HK-2 (cell line): ENCODE data around the gene ACTA2.
"Not testable (repeated sequence)": the region's sequence is repeated elsewhere in the genome, so short reads cannot be mapped to it uniquely, and the experiment has no call there.

Source experiments
- DNase-seq: peaks from one replicate; pipeline ENCODE4 v3.0.0-alpha.2; 2018; ENCODE audit not compliant: unreplicated experiment

Gene ACTA2

DNA sequence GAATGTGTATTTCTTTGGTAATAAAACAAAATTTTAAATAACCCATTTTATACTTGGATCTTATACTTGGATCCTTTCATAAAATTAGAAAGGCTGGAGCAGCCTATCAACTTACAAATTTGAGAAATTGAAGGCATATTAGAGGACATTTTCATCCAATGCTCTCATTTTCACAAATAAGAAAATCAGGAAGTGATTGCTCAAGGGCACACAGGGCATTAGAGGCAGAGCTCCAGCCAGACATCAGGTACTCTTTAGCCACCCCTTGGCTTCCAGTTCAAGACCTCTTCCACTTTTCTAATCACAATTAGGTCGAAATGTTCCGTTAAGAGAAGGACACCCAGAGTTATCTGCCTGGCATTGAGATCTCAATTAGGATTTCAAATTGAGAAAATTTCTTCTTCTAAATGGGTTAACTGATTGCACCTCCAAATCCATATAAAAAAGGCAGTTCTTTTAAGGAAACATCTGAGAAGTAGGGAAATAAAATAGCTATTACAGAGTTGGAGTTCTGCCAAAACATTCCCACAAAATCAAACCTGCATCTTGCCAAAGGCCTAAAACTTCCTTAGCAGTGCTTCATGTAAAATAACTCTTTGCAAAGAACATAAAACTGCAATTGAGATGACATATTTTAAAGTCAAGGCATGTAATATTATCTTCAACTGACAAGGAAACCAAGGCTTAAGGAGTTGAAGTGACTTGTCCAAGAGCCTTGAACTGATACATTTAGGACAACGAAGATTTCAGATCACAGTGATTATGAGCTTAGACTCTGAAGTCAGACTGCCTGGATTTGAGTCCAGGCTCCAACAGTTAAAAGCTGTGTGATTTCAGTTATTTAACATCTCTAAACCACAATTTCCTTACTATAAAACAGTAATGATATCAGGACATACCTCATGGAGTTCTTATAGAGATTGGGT lies 2.4 kb downstream of the ACTA2 start:
- DNase-seq: no peak

DNA sequence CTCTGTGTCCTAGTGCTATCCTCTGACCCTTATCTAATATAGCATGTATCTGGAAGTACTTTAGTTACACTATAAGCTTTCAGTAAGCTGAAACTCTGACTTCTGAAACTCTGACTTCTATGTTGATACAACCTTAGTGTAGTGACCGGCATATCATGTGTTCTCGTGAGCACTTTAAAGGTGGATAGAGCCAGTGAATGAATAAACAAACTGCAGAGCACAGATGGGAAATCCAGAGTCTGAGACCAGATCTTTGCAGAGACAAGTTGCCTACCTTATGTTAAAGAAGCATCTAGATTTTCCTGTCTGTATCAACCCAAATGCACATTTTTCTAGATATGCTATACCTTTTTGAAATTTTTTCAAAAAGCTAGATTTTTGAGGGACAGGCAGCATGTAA lies 3.5 kb downstream of the ACTA2 start:
- no peak for DNase-seq

DNA sequence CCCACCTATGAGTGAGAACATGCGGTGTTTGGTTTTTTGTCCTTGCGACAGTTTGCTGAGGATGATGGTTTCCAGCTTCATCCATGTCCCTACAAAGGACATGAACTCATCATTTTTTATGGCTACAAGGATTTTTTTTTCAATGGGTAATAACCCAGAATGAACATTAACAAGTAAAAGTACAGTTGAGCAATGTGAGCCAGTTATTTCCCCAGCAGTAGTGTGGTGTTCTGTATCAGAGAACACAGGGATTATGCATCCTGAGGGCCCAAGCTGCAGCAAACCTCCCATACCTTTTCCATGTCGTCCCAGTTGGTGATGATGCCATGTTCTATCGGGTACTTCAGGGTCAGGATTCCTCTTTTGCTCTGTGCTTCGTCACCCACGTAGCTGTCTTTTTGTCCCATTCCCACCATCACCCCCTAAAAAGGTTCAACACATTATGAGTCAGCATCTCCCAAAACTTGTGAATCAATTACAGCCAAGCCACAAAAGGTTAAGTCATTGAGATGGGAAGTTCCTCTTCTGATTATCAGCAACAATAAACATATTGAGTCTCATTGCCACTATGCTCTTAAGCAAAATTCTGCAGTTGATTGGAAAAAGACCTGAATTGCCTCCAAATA lies 5.5 kb downstream of the ACTA2 start:
- DNase-seq: no peak

DNA sequence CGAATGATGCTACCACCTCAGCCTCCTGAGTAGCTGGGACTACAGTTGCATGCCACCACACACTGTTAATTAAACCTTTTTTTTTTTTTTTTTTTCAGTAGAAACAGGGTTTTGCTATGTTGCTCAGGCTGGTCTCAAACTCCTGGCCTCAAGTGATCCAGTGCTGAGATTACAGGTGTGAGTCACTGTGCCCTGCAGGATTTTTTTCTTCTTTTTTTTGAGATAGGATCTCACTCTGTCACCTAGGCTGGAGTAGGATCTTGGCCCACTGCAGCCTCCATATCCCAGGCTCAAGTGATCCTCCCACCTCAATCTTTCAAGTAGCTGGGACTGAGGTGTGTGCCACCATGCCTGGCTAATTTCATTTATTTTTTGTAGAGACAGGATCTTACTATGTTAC lies 6.4 kb downstream of the ACTA2 start:
- DNase-seq: no peak

DNA sequence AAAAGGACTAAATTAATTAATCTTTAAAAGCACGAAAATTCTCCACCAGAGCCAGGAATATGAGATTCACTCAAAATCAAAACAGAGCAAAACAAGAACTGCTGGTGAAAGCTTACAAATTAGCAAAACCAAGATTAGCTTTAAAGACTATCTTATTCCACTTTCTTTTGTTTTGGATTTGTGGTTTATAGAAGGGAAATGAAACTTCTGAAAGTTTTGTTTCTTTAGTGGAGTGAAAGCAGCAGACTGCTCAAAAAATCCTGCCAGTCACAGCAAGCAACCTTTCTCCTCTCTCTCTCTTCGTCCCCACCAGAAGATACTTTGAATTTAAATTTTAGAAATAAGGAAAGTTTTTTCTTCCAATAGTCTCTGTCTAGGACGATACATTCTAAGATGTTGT lies 7.8 kb downstream of the ACTA2 start:
- no peak for DNase-seq

DNA sequence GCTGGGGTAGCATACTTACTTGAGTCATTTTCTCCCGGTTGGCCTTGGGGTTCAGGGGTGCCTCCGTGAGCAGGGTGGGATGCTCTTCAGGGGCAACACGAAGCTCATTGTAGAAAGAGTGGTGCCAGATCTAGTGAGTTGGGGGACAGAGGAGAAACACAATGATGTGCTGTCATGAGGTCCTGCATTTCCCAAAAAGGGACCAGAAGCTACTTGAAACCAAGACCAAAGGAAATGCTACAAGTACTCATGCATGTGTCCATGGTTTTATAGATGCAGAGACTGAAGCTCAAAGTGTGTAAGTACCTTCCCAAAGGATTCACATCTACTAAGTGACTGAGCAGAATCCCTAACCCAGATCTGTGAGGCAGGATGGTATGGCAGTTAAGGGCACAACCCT lies 8.8 kb downstream of the ACTA2 start:
- no peak for DNase-seq

DNA sequence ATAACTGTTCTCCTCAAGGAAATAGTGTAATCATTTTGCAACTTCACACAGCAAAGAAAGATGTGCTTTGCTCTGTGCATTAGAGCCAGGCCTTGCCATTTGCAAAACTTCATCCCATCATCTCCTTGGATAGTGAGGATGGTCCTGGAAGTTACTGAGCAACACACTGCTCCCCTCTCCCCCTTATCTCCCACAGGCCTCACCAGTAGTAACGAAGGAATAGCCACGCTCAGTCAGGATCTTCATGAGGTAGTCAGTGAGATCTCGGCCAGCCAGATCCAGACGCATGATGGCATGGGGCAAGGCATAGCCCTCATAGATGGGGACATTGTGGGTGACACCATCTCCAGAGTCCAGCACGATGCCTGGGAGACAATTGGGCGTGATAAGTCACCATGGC lies 11.5 kb downstream of the ACTA2 start:
- no peak for DNase-seq

DNA sequence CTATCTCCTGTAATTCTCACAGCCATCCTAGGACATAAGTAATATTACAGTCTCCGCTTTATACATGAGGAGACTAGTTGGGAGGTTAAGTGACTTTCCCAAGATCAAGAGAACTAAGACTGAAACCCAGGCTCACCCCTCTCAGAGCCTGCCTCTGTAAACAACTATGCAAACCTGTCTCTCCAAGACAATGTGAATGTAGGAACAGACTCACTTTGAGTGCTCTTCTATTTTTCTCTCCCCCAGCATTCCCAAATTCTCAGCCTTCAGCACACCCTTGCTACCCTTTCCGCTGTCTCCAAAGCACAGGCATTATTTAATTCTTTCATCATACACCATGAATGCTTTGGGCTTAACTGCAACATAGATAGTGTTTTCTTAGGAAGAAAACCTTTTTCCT lies 13.6 kb downstream of the ACTA2 start:
- DNase-seq: no peak

DNA sequence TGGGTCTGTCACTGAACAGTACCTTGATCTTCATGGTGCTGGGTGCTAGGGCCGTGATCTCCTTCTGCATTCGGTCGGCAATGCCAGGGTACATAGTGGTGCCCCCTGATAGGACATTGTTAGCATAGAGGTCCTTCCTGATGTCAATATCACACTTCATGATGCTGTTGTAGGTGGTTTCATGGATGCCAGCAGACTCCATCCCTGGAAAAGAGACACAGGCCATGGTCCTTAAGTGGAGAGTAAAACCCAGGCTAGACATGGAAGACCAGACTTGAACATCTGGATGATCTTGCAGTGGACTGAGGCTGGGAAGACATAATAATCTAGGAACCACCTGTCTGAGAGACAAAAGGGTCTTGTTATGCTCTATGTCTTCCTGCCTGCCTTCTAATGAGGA lies 14.5 kb downstream of the ACTA2 start:
- DNase-seq: no peak

DNA sequence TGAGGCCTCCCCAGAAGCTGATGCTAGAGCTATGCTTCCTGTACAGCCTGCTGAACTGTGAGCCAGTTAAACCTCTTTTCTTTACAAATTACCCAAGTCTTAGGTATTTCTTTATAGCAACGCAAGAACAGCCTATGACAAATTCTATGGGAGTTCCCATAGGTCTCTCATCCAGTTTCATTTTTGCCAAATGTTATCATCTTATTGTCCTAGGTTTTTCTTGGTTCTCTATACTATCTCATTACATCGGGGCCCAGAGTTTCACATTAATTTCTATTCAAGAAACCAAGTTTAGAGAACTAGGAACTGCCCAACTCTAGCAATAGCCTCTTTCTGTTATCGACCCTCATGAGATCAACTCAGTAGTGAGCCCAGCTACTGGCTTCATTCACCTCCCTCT lies 15.9 kb downstream of the ACTA2 start:
- no peak for DNase-seq

DNA sequence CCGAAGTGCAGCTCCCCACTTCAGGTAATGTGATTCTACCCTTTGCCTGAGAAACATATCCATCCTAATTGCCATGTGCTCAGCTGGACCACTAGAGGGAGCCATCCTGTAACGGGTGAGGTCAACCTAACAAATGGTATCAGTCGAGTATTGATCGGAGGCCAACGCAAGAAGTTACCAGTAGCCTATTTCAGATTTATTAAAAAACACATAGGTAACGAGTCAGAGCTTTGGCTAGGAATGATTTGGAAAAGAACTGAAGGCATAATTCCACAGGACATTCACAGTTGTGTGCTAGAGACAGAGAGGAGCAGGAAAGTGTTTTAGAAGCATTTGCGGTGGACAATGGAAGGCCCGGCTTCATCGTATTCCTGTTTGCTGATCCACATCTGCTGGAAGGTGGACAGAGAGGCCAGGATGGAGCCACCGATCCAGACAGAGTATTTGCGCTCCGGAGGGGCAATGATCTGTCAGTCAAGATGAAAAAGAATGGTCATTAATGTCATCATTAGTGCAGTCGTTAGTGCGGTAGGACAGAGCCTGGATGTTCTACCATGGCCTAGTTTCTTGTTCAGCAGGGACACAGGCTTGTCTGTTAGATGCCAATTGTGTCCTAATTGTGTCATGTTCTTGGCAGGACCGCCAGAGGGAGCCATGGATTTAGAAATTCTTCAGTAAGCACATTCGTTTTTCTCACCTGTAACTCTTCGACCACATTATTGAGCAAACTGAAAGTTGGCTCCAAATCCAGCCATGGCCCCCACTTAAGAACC lies 17.5 kb downstream of the ACTA2 start:
- DNase-seq: peak; percentile 70

DNA sequence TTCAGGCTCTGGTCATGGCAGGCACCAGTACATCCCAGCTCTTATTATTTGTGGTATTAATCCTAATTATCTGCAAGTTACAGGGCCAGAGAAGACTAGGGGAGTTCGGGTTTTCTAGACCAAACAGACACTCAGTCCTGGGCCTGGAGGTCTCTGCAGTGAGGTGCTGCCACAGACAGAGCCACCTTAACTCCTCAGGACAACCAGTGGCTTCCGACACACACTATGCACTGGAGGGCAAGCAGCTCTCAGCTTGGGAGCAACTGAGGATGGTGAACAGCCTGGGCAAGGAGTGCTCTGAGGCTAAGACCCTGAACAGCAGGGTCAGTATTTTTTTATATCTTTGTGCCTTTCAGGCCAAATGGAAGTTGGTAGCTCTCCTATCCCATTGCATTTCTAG lies 19.0 kb downstream of the ACTA2 start:
- DNase-seq: no peak

DNA sequence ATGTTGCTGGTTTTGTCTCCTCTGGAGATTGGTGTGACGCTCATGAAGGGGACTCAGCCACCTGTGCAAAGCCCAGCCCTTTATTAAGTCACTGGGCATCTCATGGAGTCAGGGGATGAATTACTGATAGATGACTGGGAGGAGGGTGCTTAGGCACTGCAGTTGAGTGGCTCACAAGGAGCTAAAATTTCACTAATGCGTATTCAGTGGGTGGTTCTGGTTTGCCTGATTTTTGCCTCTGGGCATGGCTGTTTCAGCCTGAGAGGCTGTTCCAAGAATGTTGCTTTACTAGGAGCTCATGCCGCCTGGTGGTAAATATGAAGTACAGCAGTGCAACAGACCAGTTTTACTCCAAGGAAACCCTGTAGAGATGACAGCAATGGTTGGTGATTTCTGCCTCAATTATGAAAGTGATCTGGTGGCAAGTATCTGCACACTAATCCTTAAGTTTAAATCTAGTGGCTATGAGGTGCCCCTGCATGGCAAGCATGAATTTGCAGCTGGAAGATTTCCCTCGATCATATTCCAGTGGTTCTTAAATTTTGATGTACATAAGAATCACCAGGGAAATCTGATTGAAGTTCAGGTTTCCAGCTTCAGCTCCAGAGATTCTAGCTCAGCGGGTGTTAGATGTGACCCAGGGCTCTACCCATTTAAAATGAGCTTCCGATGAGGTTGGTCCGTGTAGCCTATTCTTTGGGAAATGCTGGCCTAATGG lies 19.9 kb downstream of the ACTA2 start:
- DNase-seq: peak; percentile 52

DNA sequence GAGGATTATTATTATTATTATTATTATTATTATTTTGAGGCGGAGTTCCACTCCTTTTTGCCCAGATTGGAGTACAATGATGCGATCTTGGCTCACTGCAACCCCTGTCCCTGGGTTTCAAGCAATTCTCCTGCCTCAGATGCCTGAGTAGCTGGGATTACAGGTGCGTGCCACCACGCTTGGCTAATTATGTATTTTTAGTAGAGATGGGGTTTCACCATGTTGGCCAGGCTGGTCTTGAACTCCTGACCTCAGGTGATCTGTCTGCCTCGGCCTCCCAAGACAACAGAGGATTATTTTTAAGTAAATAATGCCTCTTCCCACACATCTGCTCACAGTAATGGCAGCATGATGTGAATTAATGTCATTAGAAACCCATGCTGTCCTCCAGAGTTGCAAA lies 20.5 kb downstream of the ACTA2 start:
- not testable (repeated sequence) for DNase-seq

DNA sequence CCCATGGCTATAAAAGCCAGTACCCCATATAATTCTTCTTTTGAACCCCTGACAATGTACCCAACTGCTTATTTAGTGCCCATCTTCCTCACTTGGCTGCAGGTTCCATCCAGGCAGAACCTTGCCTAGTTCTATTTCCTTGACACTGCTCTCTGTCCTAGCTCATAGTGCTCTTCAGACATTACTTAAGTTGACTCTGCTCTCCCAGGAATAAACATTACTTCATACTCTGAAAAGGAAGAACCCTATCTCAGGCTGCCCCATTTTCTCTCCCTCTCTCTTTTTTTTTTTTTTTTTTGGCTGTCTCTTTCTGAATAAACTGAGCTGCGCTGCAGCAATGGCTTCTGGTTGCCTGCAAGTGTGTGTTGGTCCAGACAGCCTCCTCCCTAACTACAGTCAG lies 21.0 kb downstream of the ACTA2 start:
- no peak for DNase-seq

DNA sequence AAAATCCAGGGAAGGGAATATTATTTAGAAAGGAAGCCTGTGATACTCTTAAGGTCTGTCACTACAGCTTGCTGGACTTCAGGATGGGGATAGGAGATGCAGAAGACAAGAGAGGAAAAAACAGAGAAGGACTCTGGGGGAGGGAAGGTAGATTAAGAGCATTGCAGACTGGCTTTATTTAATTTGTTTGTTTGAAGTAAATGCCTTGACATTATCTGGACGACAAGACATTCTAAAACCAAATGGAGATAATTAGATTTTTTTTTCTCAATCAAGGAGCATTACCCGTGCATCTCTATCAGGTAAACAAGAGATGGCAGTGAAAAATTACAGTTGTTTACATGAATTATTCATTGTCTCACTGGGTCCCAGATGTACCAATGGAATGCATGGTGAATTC lies 24.3 kb downstream of the ACTA2 start:
- DNase-seq: no peak

DNA sequence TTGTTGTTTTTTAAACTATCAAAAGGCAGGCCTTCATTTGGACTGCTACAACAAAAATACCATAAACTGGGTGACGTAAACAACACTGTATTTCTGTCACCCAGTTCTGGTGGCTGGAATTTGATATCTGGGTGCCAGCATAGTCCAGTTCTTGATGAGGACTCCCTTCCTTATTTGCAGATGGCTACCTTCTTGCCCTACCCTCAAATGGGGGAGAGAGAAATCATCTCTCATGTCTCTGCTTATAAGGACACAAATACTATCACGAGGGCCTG lies 25.2 kb downstream of the ACTA2 start:
- DNase-seq: no peak

DNA sequence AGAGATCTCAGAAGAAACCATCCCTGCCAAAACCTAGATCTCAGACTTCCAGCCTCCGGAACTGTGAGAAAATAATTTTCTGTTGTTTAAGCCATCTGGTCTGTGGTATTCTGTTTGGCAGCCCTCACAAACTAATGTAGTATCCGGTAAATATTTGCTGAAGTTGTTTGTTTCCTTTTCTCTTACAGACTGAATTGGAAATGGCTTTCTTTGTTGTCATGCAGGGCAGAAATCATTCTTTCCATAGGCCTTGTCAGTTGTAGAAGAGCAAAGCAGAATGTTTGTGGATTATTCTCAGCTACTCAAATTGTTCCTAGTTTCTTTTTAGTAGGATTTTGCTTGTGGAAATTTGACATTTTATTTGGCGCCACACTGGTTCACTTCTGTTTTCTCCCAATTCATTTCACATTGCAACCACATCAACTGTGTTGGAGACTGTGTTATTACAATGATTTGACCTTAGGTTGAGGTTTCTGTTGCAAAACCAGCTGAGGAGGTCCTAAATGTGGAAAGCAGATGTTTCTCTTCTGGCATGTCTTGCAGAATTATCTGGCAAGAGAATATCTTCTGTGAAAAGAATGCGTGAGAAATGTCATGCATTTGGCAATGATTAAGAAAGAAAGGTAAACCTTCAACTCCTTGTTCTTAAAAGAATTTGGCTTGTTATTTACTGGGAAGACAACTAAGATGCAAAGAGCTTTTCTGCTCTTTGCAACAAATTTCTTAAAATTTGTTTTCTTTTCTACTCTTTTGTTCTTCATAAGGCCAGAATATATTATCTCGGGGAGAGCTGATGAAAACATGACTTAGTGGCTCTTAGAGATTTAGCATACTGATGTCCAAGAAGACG lies 25.8 kb downstream of the ACTA2 start:
- no peak for DNase-seq

DNA sequence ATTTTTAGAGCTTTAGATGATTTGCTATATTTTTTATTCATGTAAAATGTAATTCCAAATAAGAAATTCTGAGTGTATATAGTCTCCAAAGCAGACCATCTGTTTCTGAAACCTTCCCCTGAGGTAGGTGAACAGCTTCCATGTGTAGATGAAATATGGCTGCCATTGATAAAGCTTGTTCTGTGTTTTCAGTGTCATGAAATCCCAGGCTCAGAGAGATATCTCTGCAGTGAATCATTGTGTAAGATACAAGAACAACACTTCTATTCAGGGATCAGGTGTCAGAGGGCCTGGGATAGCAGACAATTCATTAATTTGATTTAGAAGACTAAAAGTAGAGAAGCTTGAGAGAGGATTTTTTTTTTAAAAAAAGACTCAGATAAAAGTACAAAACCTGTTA lies 29.1 kb downstream of the ACTA2 start:
- DNase-seq: no peak

DNA sequence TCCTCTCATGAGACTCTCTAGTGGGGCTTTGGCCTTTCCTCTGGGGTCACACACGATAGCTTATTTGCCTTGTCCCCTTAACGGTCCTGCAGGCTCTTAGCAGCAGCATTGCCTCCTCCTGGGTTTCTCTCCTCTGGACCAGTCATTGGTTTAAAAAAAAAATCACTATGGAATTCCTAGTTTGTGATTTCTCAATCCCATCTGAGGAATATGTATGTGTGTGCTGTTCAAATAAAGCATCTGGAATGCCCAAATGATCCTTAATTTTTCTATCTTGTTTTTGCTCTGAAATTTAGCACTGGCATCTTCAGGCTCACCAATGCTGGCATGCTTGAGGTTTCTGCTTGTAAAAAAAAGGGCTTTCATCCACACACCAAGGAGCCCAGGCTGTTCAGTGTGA lies 30.5 kb downstream of the ACTA2 start:
- no peak for DNase-seq

DNA sequence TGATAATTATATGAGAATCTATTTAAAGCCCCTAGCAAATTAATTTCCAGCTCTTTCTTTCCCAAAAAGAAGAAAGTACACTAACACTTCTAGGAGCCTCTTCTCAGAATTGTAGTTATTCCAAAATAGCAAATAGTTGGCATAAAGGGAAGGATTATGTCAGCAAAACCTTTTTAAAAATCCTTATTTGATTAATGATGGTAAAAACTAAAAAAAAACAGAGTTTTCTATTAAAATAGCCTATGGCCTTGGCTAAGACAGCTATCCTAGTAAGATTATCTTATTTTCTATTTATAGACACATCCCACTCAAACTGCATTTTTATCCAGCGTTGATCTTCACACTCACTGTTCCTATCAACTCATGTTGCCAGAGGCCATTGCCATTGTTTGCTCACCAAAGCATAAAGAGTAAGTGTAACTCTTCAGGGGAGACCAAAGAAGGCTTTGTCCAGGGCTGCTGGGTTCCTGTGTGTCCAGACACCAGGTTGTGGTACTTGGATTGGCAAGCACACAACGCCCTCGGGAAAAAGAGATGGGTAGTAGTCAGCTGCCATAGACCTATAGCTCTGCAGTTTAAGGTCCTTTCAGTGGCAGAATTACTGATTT lies 31.5 kb downstream of the ACTA2 start:
- DNase-seq: no peak
